HG02588 (cell line): ENCODE results near the gene TRIP4.
A peak's percentile ranks its signal among the peaks of the same experiment; 100 is the strongest.
"Not testable (repeated sequence)": the region's sequence is repeated elsewhere in the genome, so short reads cannot be mapped to it uniquely, and the experiment has no call there.

Experiments used
- ATAC-seq: cut with Tn5 transposase; IDR thresholded peaks from one replicate; pipeline ENCODE4 v1.9.1; 2021; ENCODE audit warnings: mild to moderate bottlenecking, moderate library complexity; ENCODE audit not compliant: unreplicated experiment

The TRIP4 gene

GRCh38 chr15:64387562-64388168 lies at the start of gene TRIP4:
Gene TRIP4 (plus strand): TSS chr15:64387836. CDS start chr15:64387864, 28 bp downstream.
- peak; percentile 98 for ATAC-seq

DNA sequence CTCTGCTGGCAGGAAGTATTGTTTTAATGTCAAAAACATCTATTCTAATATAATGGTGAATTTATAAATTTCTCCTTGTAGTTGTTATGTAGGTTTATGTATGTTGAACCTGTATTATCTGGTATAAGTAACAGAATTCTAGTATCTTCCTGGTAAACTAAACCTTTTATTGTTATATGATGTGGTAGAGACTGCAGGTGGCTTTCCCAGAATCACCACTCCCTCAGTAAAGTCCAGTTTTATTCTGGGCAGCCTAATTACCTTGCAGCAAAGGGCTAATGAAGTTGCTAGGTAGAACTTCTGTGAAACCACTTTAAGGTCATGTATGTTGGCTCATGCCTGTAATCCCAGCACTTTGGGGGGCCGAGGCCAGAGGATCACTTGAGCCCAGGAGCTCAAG lies 47.3 kb upstream of the TRIP4 start:
- no peak for ATAC-seq

DNA sequence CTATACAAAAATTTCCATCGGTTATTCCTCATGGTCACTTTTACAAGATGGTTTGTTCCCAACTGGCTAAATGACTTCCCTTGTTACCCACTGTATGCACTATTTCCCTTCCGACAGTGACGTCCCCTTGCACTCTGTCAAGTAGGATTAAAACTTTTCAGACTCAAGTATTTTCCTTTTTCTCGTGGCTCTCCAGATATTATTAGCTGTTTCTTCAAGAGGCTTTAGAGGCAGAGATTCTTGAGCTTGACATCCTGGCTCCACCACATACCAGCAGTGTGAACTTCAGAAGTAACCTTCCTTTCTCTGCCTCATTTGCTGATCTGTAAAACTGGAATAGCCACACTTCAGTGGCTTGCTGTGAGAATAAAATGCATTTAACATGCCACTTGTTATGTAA lies 45.7 kb upstream of the TRIP4 start:
- ATAC-seq = no peak

GRCh38 chr15:64343222-64343621 lies 44.4 kb upstream of the TRIP4 start:
- no peak for ATAC-seq

GRCh38 chr15:64343841-64344240 lies 43.8 kb upstream of the TRIP4 start:
- ATAC-seq = no peak

- no peak for ATAC-seq
Observed at GRCh38 chr15:64344651-64345294, 42.9 kb upstream of the TRIP4 start.

GRCh38 chr15:64346242-64346641 lies 41.4 kb upstream of the TRIP4 start:
- ATAC-seq = not testable (repeated sequence)

- ATAC-seq = no peak
Observed at GRCh38 chr15:64348455-64348854, 39.2 kb upstream of the TRIP4 start.

DNA sequence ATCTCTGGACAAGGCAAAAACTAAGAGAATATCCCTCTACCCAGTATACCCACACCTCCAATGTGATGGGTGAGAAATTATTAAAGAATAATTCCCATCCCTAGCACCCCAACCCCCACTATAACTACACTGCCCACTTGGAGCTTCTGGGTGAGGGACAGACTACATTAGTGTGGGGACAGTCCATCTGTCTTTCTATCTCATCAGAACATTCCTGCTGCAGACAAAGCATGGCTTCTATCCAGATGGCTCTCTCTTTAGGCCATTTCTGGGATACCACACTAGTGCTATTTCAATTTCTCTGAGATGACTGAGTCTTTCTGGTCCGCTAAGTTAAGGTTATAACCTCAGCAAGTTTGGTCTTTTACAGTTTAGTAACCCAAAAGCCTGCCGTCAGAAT lies 38.3 kb upstream of the TRIP4 start:
- no peak for ATAC-seq

GRCh38 chr15:64351265-64351664 lies 36.4 kb upstream of the TRIP4 start:
- ATAC-seq = no peak

DNA sequence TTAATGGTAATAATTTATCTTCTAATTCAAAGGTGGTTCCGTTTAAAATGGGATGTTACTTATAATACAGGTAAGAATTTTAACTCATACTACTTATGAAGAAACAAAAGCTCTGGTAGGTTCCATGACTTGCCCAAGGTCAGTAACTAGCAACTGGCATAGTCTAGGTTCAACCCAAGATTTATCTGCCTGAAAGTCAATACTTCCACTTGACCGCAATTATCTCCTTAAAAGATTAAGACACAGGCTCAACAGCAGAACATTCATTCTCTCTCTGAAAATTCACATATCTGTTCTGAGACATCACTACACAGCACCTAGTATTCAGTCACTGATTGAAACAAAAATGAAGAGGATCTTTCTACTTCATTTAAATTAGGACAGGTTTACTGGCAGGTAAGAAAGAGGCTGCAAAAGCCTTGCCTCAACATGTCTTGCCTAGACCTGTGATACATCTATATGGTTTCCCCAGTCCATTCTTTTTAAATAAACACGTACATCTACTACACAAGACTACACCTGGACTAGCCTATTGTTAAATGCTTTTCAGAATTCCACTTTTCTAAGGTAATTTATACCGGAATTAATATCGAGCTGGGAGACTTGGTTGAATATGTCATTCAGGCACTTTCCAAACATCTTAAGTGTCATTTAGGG lies 32.8 kb upstream of the TRIP4 start:
- ATAC-seq = no peak

DNA sequence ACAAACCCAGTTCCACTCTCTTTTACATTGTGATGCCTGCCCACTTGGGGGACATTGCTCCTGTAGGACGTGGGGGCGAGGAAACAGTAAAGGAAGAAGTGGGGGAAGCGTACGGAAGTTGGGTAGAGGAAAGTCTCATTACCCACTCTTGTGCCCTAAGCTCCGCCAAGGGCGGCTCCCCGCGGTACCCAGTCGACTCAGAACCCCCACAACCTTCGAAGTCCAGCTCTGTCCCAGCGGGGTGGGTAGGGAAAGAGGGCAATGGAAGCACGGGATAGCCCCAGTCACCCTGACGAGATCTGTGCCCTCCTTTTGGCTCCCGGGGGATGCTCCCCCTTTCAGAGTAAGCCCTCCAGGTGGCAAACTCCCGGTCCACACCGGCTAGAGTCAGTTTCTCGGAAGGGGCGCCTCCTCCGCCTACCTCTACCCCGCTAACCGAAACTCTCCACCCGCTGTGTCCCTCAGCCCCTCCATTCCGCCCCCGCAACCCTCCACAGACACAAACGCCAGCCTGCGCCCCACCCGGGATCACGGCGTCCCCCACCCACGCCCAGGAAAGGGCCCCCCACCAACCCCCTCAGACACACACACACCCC lies 32.2 kb upstream of the TRIP4 start:
- peak; percentile 4 for ATAC-seq

DNA sequence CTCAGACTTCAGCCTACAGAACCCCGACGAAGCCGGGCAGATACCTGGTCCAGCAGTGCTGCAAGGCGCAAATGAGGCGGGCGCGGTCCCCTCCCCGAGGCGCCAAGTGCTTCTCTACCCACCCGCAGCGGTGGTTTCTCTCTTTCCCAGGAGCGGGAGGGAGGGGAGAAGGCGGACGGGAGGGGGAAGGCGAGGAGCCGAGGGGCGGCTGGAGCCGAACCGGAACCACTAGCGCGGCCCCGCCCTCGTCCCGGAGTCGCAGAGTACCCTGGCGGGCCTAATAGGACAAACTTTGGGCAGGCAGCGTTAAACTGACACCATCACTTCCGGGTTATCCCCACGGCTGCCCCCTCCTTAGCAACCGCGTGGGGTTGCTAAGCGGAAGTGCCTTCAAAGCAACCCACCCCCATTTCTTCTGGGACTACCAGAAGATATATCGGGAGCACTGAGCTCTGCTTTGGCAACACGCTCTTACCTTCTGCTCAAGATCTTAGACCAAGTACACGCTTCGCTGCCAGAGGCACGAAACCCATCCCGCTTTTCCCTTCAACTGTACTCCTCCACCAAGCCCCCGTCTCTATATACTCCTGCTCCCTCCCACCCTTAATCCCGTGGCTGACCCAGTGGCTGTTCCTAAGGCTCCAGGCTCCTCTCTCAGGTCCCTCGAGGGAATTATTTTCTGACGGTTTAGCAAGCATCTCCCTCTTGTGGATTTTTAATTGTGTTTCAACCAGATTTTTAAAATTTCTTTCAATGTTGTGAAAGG lies 31.5 kb upstream of the TRIP4 start, which contains the start of gene CSNK1G1:
TSS of gene CSNK1G1 (minus strand) at position 230 of the 766 bp plus-strand sequence. CDS start 55,674 bp downstream, outside the sequence.
- ATAC-seq = peak; percentile 96

DNA sequence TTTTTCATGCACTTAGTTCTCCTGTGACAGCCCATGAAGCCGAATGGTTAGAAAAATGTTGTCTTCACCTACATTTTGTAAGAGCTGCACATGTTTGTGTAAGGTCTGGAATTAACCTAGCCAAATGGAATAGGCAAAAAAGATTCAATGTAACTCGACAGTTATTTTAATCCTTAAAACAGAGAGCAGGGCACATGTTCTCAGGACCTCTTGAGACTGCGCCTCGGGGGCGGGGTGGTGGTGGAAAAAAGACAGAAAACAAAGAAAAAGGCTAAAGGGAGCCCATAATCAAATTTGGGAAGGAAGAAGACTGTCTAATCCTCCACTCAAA lies 31.0 kb upstream of the TRIP4 start:
- ATAC-seq = no peak

DNA sequence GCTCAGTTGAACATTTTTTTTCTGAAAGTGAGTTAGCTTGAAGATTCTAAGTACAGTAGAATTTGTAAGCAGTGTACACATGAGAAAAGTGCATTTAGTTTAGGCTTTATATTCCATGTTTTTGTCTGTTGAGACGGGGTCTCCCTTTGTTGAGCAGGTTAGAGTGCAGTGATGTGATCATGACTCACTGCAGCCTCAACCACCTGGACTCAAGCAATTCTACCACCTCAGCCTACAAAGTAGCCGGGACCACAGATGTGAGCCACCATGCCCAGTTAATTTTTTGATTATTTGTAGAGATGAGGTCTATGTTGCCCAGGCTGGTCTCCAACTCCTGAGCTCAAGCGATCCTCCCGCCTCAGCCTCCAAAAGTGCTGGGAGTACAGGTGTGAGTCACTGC lies 26.4 kb upstream of the TRIP4 start:
- no peak for ATAC-seq

- no peak for ATAC-seq
Observed at GRCh38 chr15:64369078-64369607, 18.5 kb upstream of the TRIP4 start.

DNA sequence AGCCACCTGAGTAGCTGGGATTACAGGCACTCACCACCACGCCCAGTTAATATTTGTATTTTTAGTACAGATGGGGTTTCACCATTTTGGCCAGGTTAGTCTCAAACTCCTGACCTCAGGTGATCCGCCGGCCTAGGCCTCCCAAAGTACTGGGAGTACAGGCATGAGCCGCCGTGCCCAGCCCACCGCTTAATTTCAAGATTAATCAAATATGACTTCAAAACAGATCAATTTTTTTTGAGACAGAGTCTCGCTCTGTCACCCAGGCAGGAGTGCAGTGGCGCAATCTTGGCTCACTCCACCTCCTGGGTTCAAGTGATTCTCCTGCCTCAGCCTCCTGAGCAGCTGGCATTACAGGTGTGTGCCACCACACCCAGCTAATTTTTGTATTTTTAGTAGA lies 16.3 kb upstream of the TRIP4 start:
- not testable (repeated sequence) for ATAC-seq

DNA sequence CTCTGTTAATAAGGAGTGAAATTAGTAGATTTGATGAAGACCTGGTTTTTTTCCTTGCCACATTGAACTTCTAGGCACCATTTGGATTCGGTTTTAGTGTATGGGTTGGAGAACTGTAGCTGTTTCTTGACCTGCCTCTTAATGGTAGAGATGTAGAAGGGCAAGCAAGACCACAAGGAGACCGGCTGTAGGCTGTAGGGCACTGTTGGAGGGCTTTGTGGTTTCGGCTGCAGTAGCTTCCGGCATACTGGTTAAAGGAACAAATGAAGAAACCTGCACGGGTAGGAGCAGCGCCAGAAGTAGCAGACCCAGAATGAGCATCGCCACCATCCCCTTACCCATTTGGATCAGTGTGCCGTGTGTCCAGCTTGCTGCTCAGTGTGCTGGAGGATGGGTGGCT lies 14.3 kb upstream of the TRIP4 start:
- no peak for ATAC-seq

GRCh38 chr15:64379216-64379960 lies 8.2 kb upstream of the TRIP4 start:
- ATAC-seq = no peak
